Dermis microvascular lymphatic vessel endothelial cell (primary cell): ENCODE results near the gene HMGCLL1. TPM values are rescaled to one million over a fixed set of nuclear protein-coding genes. Genes with fewer than 3 reads are reported as not detected.
A peak's percentile ranks its signal among the peaks of the same experiment; 100 is the strongest.

Experiments used
- DNase-seq, 2 donors: peaks; one replicate each; pipeline versions ENCODE4 v3.0.0 to v3.0.0-alpha.2; 2010; ENCODE audit warnings: low read depth in 2 of 2
- total RNA-seq: library from RNA; depleted of rRNA; stranded (reverse); fragments of >200 nt; gene quantifications from 2 replicates; pipeline ENCODE4 v1.2.1, GENCODE V29; 2014

Gene HMGCLL1
- total RNA-seq, 1 donor from 2014 or later, result not detected

DNA sequence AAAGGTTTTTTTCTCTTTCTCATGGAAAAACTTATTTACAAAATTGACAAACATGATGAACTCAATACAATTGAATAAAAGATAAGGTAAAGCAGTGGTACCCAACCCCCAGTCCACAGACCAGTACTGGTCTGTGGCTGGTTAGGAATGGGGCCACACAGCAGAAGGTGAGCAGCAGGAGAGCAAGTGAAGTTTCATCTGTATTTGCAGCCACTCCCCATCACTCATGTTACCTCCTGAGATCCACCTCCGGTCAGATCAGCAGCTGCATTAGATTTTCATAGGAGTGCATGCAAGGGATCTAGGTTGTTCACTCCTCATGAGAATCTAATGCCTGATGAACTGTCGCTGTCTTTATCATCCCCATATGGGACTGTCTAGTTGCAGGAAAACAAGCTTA, 47.5 kb downstream of the HMGCLL1 start:
- DNase-seq, result no peak

- DNase-seq, result no peak
These were observed 48.1 kb downstream of the HMGCLL1 start for GRCh38 chr6:55530931-55531330.

GRCh38 chr6:55528624-55529023, 50.4 kb downstream of the HMGCLL1 start:
- DNase-seq, result peak in 1 of 2 donors; percentile 55

DNA sequence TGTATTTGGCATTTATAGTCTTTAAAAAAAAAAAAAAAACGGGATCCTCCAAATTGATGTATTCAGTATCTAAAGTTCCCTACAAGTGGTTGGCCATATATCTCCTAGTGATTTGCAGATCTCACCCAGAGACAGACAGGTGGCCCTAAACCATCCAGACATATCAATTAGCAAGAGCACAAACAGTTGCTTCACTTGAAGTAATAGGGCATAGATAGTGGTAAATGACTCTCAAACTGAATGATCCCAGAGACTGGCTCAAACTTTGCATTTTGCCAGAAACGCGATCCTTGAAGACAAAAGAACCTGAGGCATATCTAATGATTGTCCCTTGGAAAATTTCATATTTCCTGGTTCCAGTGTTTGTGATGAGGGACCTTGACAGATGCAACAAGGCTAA, 54.6 kb downstream of the HMGCLL1 start:
- no peak for DNase-seq

DNA sequence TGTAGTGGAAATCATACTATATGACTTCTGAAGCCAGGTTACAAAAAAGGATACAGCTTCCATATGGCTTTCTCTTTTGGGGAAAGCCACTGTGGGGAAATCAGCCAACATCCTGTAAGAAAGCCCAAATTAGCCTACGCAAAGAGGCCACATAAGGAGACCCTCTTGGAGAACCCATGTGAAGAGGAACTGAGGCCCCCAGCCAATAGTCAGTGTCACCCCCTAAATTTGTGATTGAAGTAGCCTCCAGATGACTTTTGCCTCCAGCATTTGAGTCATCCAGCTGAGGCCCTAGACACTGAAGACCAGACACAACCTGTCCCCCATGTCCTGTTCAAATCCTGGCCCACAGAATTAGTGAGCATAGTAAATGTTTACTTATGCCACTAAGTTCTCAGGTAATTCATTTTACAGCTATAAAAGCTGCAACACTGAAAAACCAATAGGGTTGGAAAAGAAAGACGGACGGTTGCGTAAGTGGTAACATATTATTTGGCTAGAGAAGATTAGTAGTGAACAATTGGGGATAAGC, 60.4 kb downstream of the HMGCLL1 start:
- no peak for DNase-seq

DNA sequence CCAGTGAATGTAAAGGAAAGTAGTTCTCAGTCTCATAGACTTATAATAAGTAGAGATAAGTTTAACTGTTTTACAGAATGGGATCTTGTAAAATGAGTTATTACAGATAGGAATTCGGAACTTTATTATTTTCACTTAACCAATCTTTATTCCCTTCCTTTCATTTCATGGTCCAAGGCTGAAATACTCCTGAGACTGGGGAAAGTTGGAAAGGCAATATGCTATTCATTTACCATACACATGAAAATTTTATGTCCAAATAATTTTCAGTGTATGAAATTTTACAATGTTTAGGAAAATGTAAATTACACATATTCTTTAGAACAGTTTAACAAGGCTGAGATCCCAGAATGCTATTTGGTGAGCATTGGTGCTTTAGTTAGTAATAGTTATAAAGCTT, 62.3 kb downstream of the HMGCLL1 start:
- DNase-seq, result no peak

DNA sequence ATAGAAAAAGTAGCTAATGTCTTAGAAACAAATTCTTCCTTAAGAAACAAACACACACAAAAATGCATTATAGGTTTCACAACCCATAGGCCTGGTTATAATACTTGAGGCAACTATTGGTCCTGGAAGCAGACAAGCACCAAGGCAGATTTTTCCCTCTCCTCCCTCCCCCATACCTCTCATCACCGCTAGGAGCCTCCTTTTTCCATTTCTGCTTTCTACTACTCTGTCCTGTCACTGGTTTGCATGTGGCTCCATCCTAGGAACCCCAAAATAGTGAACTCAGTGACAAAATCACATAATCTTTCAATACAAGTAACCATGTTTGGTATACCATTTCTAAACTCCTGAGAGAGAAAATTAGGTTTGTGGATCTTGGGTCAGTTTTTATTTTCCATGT, 66.1 kb downstream of the HMGCLL1 start:
- DNase-seq, result no peak

GRCh38 chr6:55511122-55511800, 67.7 kb downstream of the HMGCLL1 start:
- no peak for DNase-seq

GRCh38 chr6:55499591-55499990, 79.4 kb downstream of the HMGCLL1 start:
- no peak for DNase-seq

DNA sequence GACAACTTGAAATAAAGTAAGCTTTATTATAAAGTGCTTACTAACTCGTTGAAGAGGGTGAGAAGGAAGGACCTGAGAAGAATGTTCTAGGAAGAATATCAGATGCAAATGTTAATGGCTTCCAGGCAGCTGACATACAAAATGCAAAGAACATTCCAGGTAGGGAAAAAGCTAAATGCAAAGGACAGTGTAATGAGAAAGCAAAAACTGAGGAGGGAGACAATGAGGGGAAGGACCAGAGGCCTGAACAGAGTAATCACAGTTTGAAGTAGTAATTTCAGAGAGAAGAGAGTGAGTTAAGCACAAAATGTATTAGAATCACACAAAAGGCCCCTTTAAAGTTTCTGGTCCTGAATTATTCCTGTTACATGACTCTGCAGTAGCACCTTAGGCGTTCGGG, 81.3 kb downstream of the HMGCLL1 start:
- DNase-seq, result no peak

- no peak for DNase-seq
These were observed 82.8 kb downstream of the HMGCLL1 start for GRCh38 chr6:55496201-55496600.

- DNase-seq, result no peak
These were observed 83.7 kb downstream of the HMGCLL1 start for GRCh38 chr6:55495277-55495676.

- DNase-seq, result no peak
These were observed 84.6 kb downstream of the HMGCLL1 start for GRCh38 chr6:55494411-55494810.

DNA sequence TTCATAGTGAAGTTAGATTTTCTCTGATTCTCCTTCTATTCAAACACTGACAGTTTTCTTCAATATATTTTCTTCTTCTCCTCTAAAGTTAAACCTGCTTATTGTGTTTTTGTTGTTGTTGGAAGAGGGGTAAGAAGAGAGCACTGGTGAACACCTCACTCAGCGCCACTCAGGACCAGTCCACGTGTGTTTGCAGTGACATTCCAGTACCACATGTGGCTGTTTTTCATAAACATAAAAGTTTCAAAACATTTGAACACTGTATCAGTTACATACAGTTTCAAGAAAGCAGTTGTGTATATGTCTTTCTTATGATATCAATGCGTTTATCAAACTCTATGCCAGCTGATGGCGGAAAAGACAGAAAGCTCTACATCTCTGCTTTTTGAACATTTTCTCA, 86.7 kb downstream of the HMGCLL1 start:
- DNase-seq, result no peak

- no peak for DNase-seq
These were observed 88.1 kb downstream of the HMGCLL1 start for GRCh38 chr6:55490871-55491270.

GRCh38 chr6:55474382-55474781, 104.6 kb downstream of the HMGCLL1 start:
- no peak for DNase-seq

GRCh38 chr6:55473722-55474121, 105.3 kb downstream of the HMGCLL1 start:
- DNase-seq, result no peak

DNA sequence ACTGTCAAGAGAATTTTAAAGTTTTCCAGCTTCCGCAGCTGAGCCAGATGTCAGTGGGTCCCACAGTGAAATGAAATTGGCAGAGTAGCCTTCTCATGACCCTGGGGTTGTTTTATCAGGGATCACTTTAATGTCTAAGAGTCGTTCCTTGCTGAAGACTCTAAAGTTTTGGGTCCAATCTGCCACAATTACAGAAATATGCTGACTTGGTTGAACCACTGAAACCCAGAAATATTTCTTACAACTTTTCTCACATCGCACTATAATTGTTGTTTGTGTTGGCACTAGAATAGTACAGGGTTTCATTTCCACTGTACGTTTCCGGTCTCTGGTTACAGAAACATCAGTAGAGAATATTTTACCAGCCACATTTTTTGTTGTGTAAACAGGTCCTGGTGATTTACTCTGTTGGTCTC, 109.0 kb downstream of the HMGCLL1 start:
- peak; percentile 22 to 25 for DNase-seq

- no peak for DNase-seq
These were observed 123.0 kb downstream of the HMGCLL1 start for GRCh38 chr6:55456016-55456415.

GRCh38 chr6:55450005-55450404, 129.0 kb downstream of the HMGCLL1 start:
- no peak for DNase-seq

DNA sequence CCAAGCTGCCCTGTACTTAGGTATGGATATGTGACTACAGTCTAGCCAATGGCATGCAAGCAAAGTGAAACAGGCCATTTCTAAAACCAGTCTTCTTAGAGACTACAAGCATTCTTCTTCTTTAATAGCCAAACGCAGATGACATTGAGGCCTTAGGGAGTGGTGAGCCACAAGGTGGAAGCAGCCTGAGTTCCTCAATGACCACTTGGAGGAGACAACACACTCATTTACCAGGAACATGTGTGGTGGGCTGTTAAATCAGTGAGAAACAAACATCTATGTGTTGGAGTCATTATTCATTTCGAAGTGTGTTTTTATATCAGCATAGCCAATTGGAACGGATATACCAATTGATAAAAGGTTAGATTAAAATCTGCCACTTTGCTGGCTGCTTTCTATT, 129.8 kb downstream of the HMGCLL1 start:
- peak in 1 of 2 donors; percentile 1 for DNase-seq

GRCh38 chr6:55448451-55448850, 130.5 kb downstream of the HMGCLL1 start:
- DNase-seq, result no peak

- DNase-seq, result no peak
These were observed 131.1 kb downstream of the HMGCLL1 start for GRCh38 chr6:55447891-55448290.
